A549 (cell line): Measurements from ENCODE around the gene LMTK2. TPM values are rescaled to one million over a fixed set of nuclear protein-coding genes. Genes with fewer than 3 reads are reported as not detected.

ENCODE experiments used
- ATAC-seq, 2 experiments: fragments of 200-7000 bp in 1 of 2; fragments of >200 bp in 1 of 2; cut with Nextera tagmentation in 1 of 2; cut with Tn5 transposase in 1 of 2; 3 replicates each; pipeline versions ENCODE4 v1.8.0 to v1.9.1; 2018 to 2020; ENCODE audit warnings: mild to moderate bottlenecking in 1 of 2, moderate library complexity in 1 of 2
- CTCF ChIA-PET: fragments of 300-600 bp; sonication (Branson Sonifier 250); formaldehyde crosslinking; extraction: SDS; loops from one replicate; lab custom pipeline; 2021; ENCODE audit warnings: antibody characterized with exemption, inconsistent platforms; lab: Yijun Ruan, JAX
- POLR2A ChIA-PET: fragments of 350-600 bp; formaldehyde crosslinking; extraction: SDS; loops from one replicate; lab custom pipeline; 2021; ENCODE audit warnings: antibody characterized with exemption, inconsistent platforms; lab: Yijun Ruan, JAX
- DNase-seq, 2 experiments: peaks; one replicate each; pipeline versions ENCODE4 v3.0.0 to v3.0.0-alpha.2; 2011 to 2016; ENCODE audit warnings: low read depth in 1 of 2, low spot score in 1 of 2
- FAIRE-seq: peaks from 2 replicates; lab custom pipeline; 2011; peaks lifted over from hg19 to GRCh38; lab: Jason Lieb, UNC
- H3K27ac ChIP-seq, 2 experiments: fragments of >200 bp; sonication (Bioruptor Twin); formaldehyde crosslinking; 3 replicates each; pipeline ENCODE4 v1.5.1; 2016 to 2017
- H3K4me1 ChIP-seq: fragments of >200 bp; sonication (Bioruptor Twin); formaldehyde crosslinking; 3 replicates; pipeline ENCODE4 v1.6.1; 2016
- H3K4me2 ChIP-seq: fragments of >200 bp; sonication (Bioruptor Twin); formaldehyde crosslinking; 3 replicates; pipeline ENCODE4 v1.6.1; 2016
- H3K4me3 ChIP-seq: fragments of >200 bp; sonication (Bioruptor Twin); formaldehyde crosslinking; 3 replicates; pipeline ENCODE4 v1.5.1; 2016
- H3K9me3 ChIP-seq: fragments of >200 bp; sonication (Bioruptor Twin); formaldehyde crosslinking; 3 replicates; pipeline ENCODE4 v1.6.1; 2016
- ATOH8 ChIP-seq: fragments of 250-450 bp; sonication (Bioruptor Pico); IDR thresholded peaks from 2 replicates; pipeline ENCODE4 v1.5.0; 2020; ENCODE audit warnings: low read depth, mild to moderate bottlenecking, moderate library complexity
- BCL3 ChIP-seq: fragments of >200 bp; sonication (Bioruptor Twin); formaldehyde crosslinking; IDR thresholded peaks from 3 replicates; pipeline ENCODE4 v1.6.1; 2016
- BHLHE40 ChIP-seq: IDR thresholded peaks from 2 replicates; pipeline ENCODE4 v1.6.1; 2012; ENCODE audit warnings: low read depth, low read length, inconsistent platforms
- CBX2 ChIP-seq: fragments of 200-600 bp; sonication (generic); IDR thresholded peaks from 2 replicates; pipeline ENCODE4 v1.6.1; 2016; ENCODE audit warnings: low read depth, mild to moderate bottlenecking, borderline replicate concordance
- CBX8 ChIP-seq: fragments of 200-600 bp; sonication (generic); IDR thresholded peaks from 2 replicates; pipeline ENCODE4 v1.6.1; 2016
- CHD4 ChIP-seq: fragments of 200-600 bp; sonication (generic); IDR thresholded peaks from 2 replicates; pipeline ENCODE4 v1.6.1; 2016; ENCODE audit warnings: antibody characterized with exemption, mild to moderate bottlenecking, borderline replicate concordance
- E2F6 ChIP-seq: IDR thresholded peaks from 2 replicates; pipeline ENCODE4 v1.6.1; 2012; ENCODE audit warnings: low read depth, borderline replicate concordance
- EHF ChIP-seq: fragments of 250-450 bp; sonication (Bioruptor Pico); IDR thresholded peaks from 2 replicates; pipeline ENCODE4 v1.5.0; 2020; ENCODE audit warnings: mild to moderate bottlenecking
- EHMT2 ChIP-seq: fragments of 200-600 bp; sonication (generic); IDR thresholded peaks from 2 replicates; pipeline ENCODE4 v1.6.1; 2016; ENCODE audit warnings: antibody characterized with exemption, low read depth, mild to moderate bottlenecking, moderate library complexity
- ESRRA ChIP-seq: fragments of 150-350 bp; IDR thresholded peaks from 2 replicates; pipeline ENCODE4 v1.6.1; 2014; ENCODE audit warnings: mild to moderate bottlenecking, low read length, borderline replicate concordance
- FOSB ChIP-seq: fragments of 250-450 bp; sonication (Bioruptor Pico); IDR thresholded peaks from 2 replicates; pipeline ENCODE4 v1.5.0; 2020; ENCODE audit warnings: mild to moderate bottlenecking, moderate library complexity
- FOXS1 ChIP-seq: fragments of 250-450 bp; sonication (Bioruptor Pico); IDR thresholded peaks from 2 replicates; pipeline ENCODE4 v1.5.0; 2020; ENCODE audit warnings: mild to moderate bottlenecking, moderate library complexity
- HES2 ChIP-seq: fragments of >200 bp; sonication (Bioruptor Twin); formaldehyde crosslinking; IDR thresholded peaks from 2 replicates; pipeline ENCODE4 v1.6.1; 2016
- HEYL ChIP-seq: fragments of 250-450 bp; sonication (Bioruptor Pico); IDR thresholded peaks from 2 replicates; pipeline ENCODE4 v1.8.0; 2021; ENCODE audit warnings: mild to moderate bottlenecking, moderate library complexity
- HOXB5 ChIP-seq: fragments of 250-450 bp; sonication (Bioruptor Pico); IDR thresholded peaks from 2 replicates; pipeline ENCODE4 v1.5.0; 2020; ENCODE audit warnings: mild to moderate bottlenecking, moderate library complexity
- KDM1A ChIP-seq: fragments of 200-600 bp; sonication (generic); IDR thresholded peaks from 2 replicates; pipeline ENCODE4 v1.6.1; 2016; ENCODE audit warnings: low read depth, mild to moderate bottlenecking
- MAFK ChIP-seq: fragments of 450-650 bp; IDR thresholded peaks from 2 replicates; pipeline ENCODE4 v1.6.1; 2014; ENCODE audit not compliant: partially characterized antibody
- MAZ ChIP-seq: fragments of 150-350 bp; IDR thresholded peaks from 2 replicates; pipeline ENCODE4 v1.6.1; 2014; ENCODE audit warnings: antibody characterized with exemption, low read depth, low read length, borderline replicate concordance
- MYC ChIP-seq: IDR thresholded peaks from 2 replicates; pipeline ENCODE4 v1.6.1; 2012; ENCODE audit warnings: mild to moderate bottlenecking, inconsistent platforms, low read length, improper control_type of control experiment, borderline replicate concordance
- NFE2L2 ChIP-seq: fragments of 150-350 bp; conservative IDR thresholded peaks from 2 replicates; pipeline ENCODE4 v1.6.1; 2014; ENCODE audit warnings: low read length
- POLR2A ChIP-seq: IDR thresholded peaks from 2 replicates; pipeline ENCODE4 v1.6.1; 2012; ENCODE audit warnings: mild to moderate bottlenecking, low read length
- RNF2 ChIP-seq: fragments of 200-600 bp; sonication (generic); IDR thresholded peaks from 2 replicates; pipeline ENCODE4 v1.6.1; 2016; ENCODE audit warnings: low read depth, mild to moderate bottlenecking, antibody characterized with exemption, moderate library complexity, borderline replicate concordance
- SREBF2 ChIP-seq: fragments of 450-650 bp; IDR thresholded peaks from 2 replicates; pipeline ENCODE4 v1.6.1; 2014; ENCODE audit warnings: mild to moderate bottlenecking, moderate library complexity
- TFCP2L1 ChIP-seq: fragments of 250-450 bp; sonication (Bioruptor Pico); IDR thresholded peaks from 2 replicates; pipeline ENCODE4 v1.5.0; 2021; ENCODE audit warnings: mild to moderate bottlenecking
- TP53 ChIP-seq: fragments of 250-450 bp; sonication (Bioruptor Pico); IDR thresholded peaks from 2 replicates; pipeline ENCODE4 v1.5.0; 2021; ENCODE audit warnings: mild to moderate bottlenecking, moderate library complexity
- ZSCAN20 ChIP-seq: fragments of 250-450 bp; sonication (Bioruptor Pico); IDR thresholded peaks from 2 replicates; pipeline ENCODE4 v1.8.0; 2022; ENCODE audit warnings: mild to moderate bottlenecking, moderate library complexity
- WGBS: methylation state at CpG from one replicate; pipeline ENCODE4 v1.1.6; 2017; ENCODE audit errors: missing lambda C conversion rate; 5-methylcytosine and 5-hydroxymethylcytosine counted together
- polyA plus RNA-seq, 4 experiments: library from polyadenylated mRNA; depleted of rRNA in 3 of 4; stranded (reverse); fragments of >200 nt; fragmentation: RNase III in 1 of 4; extraction: RNeasy Plus Mini Kit Qiagen cat#74134 plus additional on column Dnase treatment in 1 of 4; gene quantifications; 2 replicates in 3 of 4; 3 replicates in 1 of 4; pipeline ENCODE4 v1.2.3, GENCODE V29; 2011 to 2017
- TF ChIP-seq, protein P1 (sequence below): IDR thresholded peaks from 2 replicates; pipeline ENCODE4 v1.6.1; 2012
- TF ChIP-seq, protein P2 (sequence below): fragments of >200 bp; sonication (Bioruptor Twin); formaldehyde crosslinking; IDR thresholded peaks from 3 replicates; pipeline ENCODE4 v1.5.1; 2016
- TF ChIP-seq, protein P3 (sequence below): fragments of 150-350 bp; IDR thresholded peaks from 2 replicates; pipeline ENCODE4 v1.6.1; 2014; ENCODE audit warnings: low read depth, mild to moderate bottlenecking, low read length
- TF ChIP-seq, protein P4 (sequence below): fragments of 450-650 bp; IDR thresholded peaks from 2 replicates; pipeline ENCODE4 v1.6.1; 2014; ENCODE audit warnings: antibody characterized with exemption

The LMTK2 gene
- polyA plus RNA-seq, 2 of the 4 experiments (the other 2 are of a cell fraction) = 7.9 to 13.0 TPM

GRCh38 chr7:98229441-98229840 is 122.8 kb downstream of the LMTK2 start:
- Histone ChIP-seq H3K27ac (no peak overlapping the region), H3K4me3 (no peak overlapping the region), H3K4me1 (no peaks in the 10 kb centered on the region), H3K4me2 (no peak overlapping the region), H3K9me3 (no peaks in the 10 kb centered on the region)
- TF ChIP-seq, protein P1, sequence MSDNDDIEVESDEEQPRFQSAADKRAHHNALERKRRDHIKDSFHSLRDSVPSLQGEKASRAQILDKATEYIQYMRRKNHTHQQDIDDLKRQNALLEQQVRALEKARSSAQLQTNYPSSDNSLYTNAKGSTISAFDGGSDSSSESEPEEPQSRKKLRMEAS = no peak
- TF ChIP-seq HES2 (no peak), TFCP2L1 (CRISPR knock-in tag) (no peak), HOXB5 (CRISPR knock-in tag) (no peak), HEYL (CRISPR knock-in tag) (no peak), ESRRA (no peak), CBX2 (no peak), MAZ (no peak), POLR2A (no peak), CBX8 (no peak), FOXS1 (no peak), BCL3 (no peak), E2F6 (no peak), ZSCAN20 (no peak), MAFK (no peak), EHF (no peak)
- TF ChIP-seq, protein P2, sequence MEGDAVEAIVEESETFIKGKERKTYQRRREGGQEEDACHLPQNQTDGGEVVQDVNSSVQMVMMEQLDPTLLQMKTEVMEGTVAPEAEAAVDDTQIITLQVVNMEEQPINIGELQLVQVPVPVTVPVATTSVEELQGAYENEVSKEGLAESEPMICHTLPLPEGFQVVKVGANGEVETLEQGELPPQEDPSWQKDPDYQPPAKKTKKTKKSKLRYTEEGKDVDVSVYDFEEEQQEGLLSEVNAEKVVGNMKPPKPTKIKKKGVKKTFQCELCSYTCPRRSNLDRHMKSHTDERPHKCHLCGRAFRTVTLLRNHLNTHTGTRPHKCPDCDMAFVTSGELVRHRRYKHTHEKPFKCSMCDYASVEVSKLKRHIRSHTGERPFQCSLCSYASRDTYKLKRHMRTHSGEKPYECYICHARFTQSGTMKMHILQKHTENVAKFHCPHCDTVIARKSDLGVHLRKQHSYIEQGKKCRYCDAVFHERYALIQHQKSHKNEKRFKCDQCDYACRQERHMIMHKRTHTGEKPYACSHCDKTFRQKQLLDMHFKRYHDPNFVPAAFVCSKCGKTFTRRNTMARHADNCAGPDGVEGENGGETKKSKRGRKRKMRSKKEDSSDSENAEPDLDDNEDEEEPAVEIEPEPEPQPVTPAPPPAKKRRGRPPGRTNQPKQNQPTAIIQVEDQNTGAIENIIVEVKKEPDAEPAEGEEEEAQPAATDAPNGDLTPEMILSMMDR = no peak
- TF ChIP-seq, protein P3, sequence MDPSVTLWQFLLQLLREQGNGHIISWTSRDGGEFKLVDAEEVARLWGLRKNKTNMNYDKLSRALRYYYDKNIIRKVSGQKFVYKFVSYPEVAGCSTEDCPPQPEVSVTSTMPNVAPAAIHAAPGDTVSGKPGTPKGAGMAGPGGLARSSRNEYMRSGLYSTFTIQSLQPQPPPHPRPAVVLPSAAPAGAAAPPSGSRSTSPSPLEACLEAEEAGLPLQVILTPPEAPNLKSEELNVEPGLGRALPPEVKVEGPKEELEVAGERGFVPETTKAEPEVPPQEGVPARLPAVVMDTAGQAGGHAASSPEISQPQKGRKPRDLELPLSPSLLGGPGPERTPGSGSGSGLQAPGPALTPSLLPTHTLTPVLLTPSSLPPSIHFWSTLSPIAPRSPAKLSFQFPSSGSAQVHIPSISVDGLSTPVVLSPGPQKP = no peak
- DNase-seq (no peak), ATAC-seq (no peak), FAIRE-seq (no peak)
- ChIA-PET POLR2A (no interaction called here), CTCF (no interaction called here)
- WGBS = 71% methylated on average over 7 of the region's 11 CpGs

GRCh38 chr7:98229991-98230745 is 123.5 kb downstream of the LMTK2 start:
- WGBS = 84% methylated on average over 15 of the region's 17 CpGs
- CTCF ChIA-PET = no interaction called here
- FAIRE-seq = no peak
- TF ChIP-seq NFE2L2 = no peak
- TF ChIP-seq POLR2A = no peak
- no peak for TF ChIP-seq EHF
- TF ChIP-seq FOSB (CRISPR knock-in tag) = no peak
- no peak for TF ChIP-seq ATOH8
- TF ChIP-seq, protein P4, sequence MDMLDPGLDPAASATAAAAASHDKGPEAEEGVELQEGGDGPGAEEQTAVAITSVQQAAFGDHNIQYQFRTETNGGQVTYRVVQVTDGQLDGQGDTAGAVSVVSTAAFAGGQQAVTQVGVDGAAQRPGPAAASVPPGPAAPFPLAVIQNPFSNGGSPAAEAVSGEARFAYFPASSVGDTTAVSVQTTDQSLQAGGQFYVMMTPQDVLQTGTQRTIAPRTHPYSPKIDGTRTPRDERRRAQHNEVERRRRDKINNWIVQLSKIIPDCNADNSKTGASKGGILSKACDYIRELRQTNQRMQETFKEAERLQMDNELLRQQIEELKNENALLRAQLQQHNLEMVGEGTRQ = no peak
- no peak for TF ChIP-seq TFCP2L1 (CRISPR knock-in tag)
- no peak for TF ChIP-seq KDM1A
- TF ChIP-seq, protein P1 = no peak
- no peak for TF ChIP-seq BHLHE40
- no peak for TF ChIP-seq SREBF2
- TF ChIP-seq RNF2 = no peak
- no peak for TF ChIP-seq EHMT2
- TF ChIP-seq TP53 (CRISPR knock-in tag) = no peak
- no peak for TF ChIP-seq CHD4
- no peak for TF ChIP-seq MYC
- TF ChIP-seq BCL3 = no peak

More at GRCh38 chr7:98229991-98230745, 123.5 kb downstream of the LMTK2 start:
- no peaks in the 10 kb centered on the region for H3K4me1 ChIP-seq
- H3K4me3 ChIP-seq = no peak overlapping the region
- no peak overlapping the region for H3K27ac ChIP-seq
- no peak overlapping the region for H3K4me2 ChIP-seq
- no peak for ATAC-seq
- POLR2A ChIA-PET = no interaction called here
- no peak for DNase-seq
- no peaks in the 10 kb centered on the region for H3K9me3 ChIP-seq
